KMS-11 (cell line): ENCODE data around the gene ABHD17B.

Experiments
- H2AFZ ChIP-seq: fragments of 200-600 bp; sonication (generic); 2 replicates; pipeline ENCODE4 v1.6.1; 2016; ENCODE audit warnings: antibody characterized with exemption, mixed run types, low read depth
- H3K27ac ChIP-seq: fragments of 200-600 bp; sonication (generic); 2 replicates; pipeline ENCODE4 v1.6.1; 2016; ENCODE audit warnings: mild to moderate bottlenecking, mixed run types
- H3K27me3 ChIP-seq: fragments of 200-600 bp; sonication (generic); 2 replicates; pipeline ENCODE4 v1.6.1; 2017; ENCODE audit warnings: mild to moderate bottlenecking, low read depth, mixed run types, moderate library complexity; ENCODE audit not compliant: insufficient read depth
- H3K36me3 ChIP-seq: fragments of 200-600 bp; sonication (generic); 2 replicates; pipeline ENCODE4 v1.6.1; 2017; ENCODE audit warnings: mild to moderate bottlenecking, mixed run types; ENCODE audit not compliant: insufficient read depth
- H3K4me1 ChIP-seq: fragments of 200-600 bp; sonication (generic); 2 replicates; pipeline ENCODE4 v1.6.1; 2016; ENCODE audit warnings: mild to moderate bottlenecking, low read depth, mixed run types; ENCODE audit not compliant: poor library complexity, severe bottlenecking
- H3K4me2 ChIP-seq: fragments of 200-600 bp; sonication (generic); 2 replicates; pipeline ENCODE4 v1.7.0; 2016; ENCODE audit warnings: mild to moderate bottlenecking, mixed run types
- H3K4me3 ChIP-seq: fragments of 200-600 bp; sonication (generic); IDR thresholded peaks from 2 replicates; pipeline ENCODE4 v1.6.1; 2017; ENCODE audit warnings: low read depth, low read length, mixed read lengths; ENCODE audit not compliant: insufficient read depth
- H3K79me2 ChIP-seq: fragments of 200-600 bp; sonication (generic); 2 replicates; pipeline ENCODE4 v1.6.1; 2016; ENCODE audit warnings: low read depth, mixed run types; ENCODE audit not compliant: insufficient read depth
- H3K9ac ChIP-seq: fragments of 200-600 bp; sonication (generic); 2 replicates; pipeline ENCODE4 v1.6.1; 2016; ENCODE audit warnings: mild to moderate bottlenecking, mixed run types
- H4K20me1 ChIP-seq: fragments of 200-600 bp; sonication (generic); 2 replicates; pipeline ENCODE4 v1.6.1; 2016; ENCODE audit warnings: mild to moderate bottlenecking, mixed run types; ENCODE audit not compliant: insufficient read depth
- TF ChIP-seq, protein P1 (sequence below): fragments of 200-600 bp; sonication (generic); conservative IDR thresholded peaks from 2 replicates; pipeline ENCODE4 v1.6.1; 2017; ENCODE audit warnings: low read depth, mild to moderate bottlenecking, antibody characterized with exemption, low read length, moderate library complexity, mixed read lengths

ABHD17B gene

GRCh38 chr9:71915495-71915894 lies 4.5 kb upstream of the ABHD17B start:
- Histone ChIP-seq H3K9ac (no peak overlapping the region), H3K79me2 (peaks cover 63% of the 10 kb centered on the region), H3K4me1 (peaks cover 35% of the 10 kb centered on the region), H3K27me3 (no peaks in the 10 kb centered on the region), H3K36me3 (no peaks in the 10 kb centered on the region), H2AFZ (no peak overlapping the region), H3K27ac (no peak overlapping the region), H4K20me1 (no peaks in the 10 kb centered on the region), H3K4me3 (no peak overlapping the region), H3K4me2 (no peak overlapping the region)
- TF ChIP-seq, protein P1, sequence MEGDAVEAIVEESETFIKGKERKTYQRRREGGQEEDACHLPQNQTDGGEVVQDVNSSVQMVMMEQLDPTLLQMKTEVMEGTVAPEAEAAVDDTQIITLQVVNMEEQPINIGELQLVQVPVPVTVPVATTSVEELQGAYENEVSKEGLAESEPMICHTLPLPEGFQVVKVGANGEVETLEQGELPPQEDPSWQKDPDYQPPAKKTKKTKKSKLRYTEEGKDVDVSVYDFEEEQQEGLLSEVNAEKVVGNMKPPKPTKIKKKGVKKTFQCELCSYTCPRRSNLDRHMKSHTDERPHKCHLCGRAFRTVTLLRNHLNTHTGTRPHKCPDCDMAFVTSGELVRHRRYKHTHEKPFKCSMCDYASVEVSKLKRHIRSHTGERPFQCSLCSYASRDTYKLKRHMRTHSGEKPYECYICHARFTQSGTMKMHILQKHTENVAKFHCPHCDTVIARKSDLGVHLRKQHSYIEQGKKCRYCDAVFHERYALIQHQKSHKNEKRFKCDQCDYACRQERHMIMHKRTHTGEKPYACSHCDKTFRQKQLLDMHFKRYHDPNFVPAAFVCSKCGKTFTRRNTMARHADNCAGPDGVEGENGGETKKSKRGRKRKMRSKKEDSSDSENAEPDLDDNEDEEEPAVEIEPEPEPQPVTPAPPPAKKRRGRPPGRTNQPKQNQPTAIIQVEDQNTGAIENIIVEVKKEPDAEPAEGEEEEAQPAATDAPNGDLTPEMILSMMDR, result no peak

GRCh38 chr9:71911908-71912335 lies 929 bp upstream of the ABHD17B start:
- Histone ChIP-seq H3K27me3 (no peaks in the 10 kb centered on the region), H4K20me1 (peaks cover 23% of the 10 kb centered on the region), H3K36me3 (no peaks in the 10 kb centered on the region), H2AFZ (peak overlapping the region; percentile 72), H3K4me1 (peaks cover 33% of the 10 kb centered on the region), H3K4me3 (no peak overlapping the region), H3K4me2 (peak overlapping the region; percentile 92), H3K27ac (peak overlapping the region; percentile 91), H3K9ac (peak overlapping the region; percentile 73), H3K79me2 (peaks cover 81% of the 10 kb centered on the region)
- TF ChIP-seq, protein P1, result no peak

- Histone ChIP-seq H3K27ac (peak overlapping the region; percentile 91), H3K4me1 (peaks cover 30% of the 10 kb centered on the region), H3K4me3 (no peak overlapping the region), H3K4me2 (peak overlapping the region; percentile 98; the same call in 1 of the 2 replicates), H3K36me3 (no peaks in the 10 kb centered on the region), H3K79me2 (peaks cover 86% of the 10 kb centered on the region), H3K9ac (peak overlapping the region; percentile 88), H4K20me1 (peaks cover 24% of the 10 kb centered on the region), H3K27me3 (no peaks in the 10 kb centered on the region), H2AFZ (peak overlapping the region; percentile 60)
- TF ChIP-seq, protein P1, result no peak
Observed at GRCh38 chr9:71910650-71911060, 338 bp downstream of the ABHD17B start.

DNA sequence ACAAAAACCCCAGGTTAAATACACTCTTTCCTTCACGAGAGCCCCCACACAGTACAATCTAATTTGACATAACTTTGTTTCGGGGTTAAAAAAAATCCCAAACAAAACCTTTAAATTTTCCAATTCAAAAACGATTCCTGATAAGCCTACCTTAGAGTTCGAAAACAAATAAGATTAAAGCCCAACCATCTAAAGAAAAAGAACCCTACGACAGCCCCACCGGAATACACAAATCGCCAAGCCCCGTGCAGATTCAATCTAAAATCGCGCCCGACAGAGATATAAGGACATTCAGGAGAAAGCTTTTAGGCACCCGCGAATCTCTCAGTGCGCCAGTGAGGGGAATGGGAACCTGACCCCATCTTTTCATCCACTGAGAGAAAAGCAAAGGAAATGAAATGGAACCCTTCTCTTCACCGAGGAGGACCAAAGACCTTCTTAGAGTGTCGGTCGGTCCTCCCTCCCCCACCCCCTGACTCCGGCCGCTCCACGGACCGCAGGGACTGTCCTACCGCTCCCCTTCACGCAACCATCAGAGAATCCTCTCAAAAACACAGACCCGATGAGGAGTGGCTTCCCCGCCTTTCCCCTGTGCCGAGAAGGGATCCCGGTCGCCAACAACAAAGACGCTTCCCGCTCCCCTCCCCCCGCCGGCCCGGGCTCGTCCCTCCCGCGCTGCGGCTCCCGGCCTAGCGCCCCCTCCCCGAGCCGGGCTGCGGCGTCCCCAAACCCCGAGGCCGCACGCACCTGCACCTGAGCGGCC lies 925 bp downstream of the ABHD17B start:
- Histone ChIP-seq H3K4me2 (peak overlapping the region; percentile 98), H3K27ac (peak overlapping the region; percentile 91), H3K36me3 (no peaks in the 10 kb centered on the region), H3K79me2 (peaks cover 86% of the 10 kb centered on the region), H2AFZ (peak overlapping the region; percentile 60; the same call in 1 of the 2 replicates), H4K20me1 (peaks cover 24% of the 10 kb centered on the region), H3K4me3 (no peak overlapping the region), H3K4me1 (peaks cover 29% of the 10 kb centered on the region), H3K27me3 (no peaks in the 10 kb centered on the region), H3K9ac (peak overlapping the region; percentile 88)
- TF ChIP-seq, protein P1, result no peak
